Hepatocyte (in vitro differentiated cells): ENCODE data around the gene DLX6.

Source experiments
- EZH2 ChIP-seq: fragments of 200-600 bp; sonication (generic); IDR thresholded peaks from 2 replicates; pipeline ENCODE4 v1.6.1; 2016; ENCODE audit warnings: antibody characterized with exemption, mild to moderate bottlenecking, borderline replicate concordance
- EZH2phosphoT487 ChIP-seq: fragments of 200-600 bp; sonication (generic); IDR thresholded peaks from one replicate; pipeline ENCODE4 v1.6.1; 2018; ENCODE audit warnings: antibody characterized with exemption, mild to moderate bottlenecking, low read depth, moderate library complexity; ENCODE audit not compliant: unreplicated experiment, severe bottlenecking
- TF ChIP-seq, protein P1 (sequence below): fragments of 200-600 bp; sonication (generic); IDR thresholded peaks from 2 replicates; pipeline ENCODE4 v1.5.1; 2016; ENCODE audit warnings: antibody characterized with exemption, mild to moderate bottlenecking; ENCODE audit not compliant: poor library complexity

DNA sequence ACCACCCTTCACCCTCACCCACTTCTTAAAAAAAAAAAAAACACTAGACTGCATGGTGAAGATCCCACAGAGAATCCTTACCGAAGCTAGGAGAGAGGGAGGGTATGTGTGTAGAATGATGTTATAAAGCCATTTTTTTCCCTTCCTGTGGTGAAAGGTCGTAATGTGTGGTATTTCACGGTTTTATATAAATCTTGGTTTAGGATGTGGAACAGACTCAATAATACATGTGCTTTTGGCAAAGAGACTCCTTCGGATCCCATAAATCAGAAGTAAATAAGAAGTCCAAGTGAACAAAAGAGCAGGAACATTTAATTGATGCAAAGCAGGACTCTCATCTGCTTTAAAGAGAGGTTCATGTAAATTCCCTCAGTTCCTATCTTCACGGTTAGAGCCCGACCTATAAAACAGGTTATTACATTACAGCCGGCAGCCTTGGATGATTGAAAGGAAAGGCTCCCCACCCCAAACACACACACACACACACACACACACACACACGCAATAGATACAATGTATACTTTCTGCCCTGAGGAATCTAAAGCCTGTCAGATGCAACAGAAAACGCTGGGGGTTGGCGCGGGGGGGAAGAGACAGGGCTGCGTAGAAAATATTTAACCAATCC lies 10.5 kb downstream of the DLX6 start:
- TF ChIP-seq, protein P1, sequence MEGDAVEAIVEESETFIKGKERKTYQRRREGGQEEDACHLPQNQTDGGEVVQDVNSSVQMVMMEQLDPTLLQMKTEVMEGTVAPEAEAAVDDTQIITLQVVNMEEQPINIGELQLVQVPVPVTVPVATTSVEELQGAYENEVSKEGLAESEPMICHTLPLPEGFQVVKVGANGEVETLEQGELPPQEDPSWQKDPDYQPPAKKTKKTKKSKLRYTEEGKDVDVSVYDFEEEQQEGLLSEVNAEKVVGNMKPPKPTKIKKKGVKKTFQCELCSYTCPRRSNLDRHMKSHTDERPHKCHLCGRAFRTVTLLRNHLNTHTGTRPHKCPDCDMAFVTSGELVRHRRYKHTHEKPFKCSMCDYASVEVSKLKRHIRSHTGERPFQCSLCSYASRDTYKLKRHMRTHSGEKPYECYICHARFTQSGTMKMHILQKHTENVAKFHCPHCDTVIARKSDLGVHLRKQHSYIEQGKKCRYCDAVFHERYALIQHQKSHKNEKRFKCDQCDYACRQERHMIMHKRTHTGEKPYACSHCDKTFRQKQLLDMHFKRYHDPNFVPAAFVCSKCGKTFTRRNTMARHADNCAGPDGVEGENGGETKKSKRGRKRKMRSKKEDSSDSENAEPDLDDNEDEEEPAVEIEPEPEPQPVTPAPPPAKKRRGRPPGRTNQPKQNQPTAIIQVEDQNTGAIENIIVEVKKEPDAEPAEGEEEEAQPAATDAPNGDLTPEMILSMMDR: no peak
- TF ChIP-seq EZH2: no peak
- TF ChIP-seq EZH2phosphoT487: no peak
